Tibial nerve (tissue), 4 donors: Measurements from ENCODE around the gene DESI1. TPM values are rescaled to one million over a fixed set of nuclear protein-coding genes. Genes with fewer than 3 reads are reported as not detected.
A peak's percentile ranks its signal among the peaks of the same experiment; 100 is the strongest.
"Not testable (repeated sequence)": the region's sequence is repeated elsewhere in the genome, so short reads cannot be mapped to it uniquely, and the experiment has no call there.

Experiments used
- DNase-seq, 2 donors: peaks; one replicate each; pipeline ENCODE4 v3.0.0-alpha.2; 2019; ENCODE audit warnings: low spot score in 2 of 2
- H3K27ac ChIP-seq, 4 donors: fragments of 200-600 bp; sonication (generic) in 3 of 4; one replicate each; pipeline ENCODE4 v1.5.1; 2017 to 2019; ENCODE audit warnings: mild to moderate bottlenecking in 1 of 4
- H3K27me3 ChIP-seq, 2 donors: fragments of 200-600 bp; sonication (generic) in 1 of 2; one replicate each; pipeline versions ENCODE4 v1.5.1 to v1.6.0; 2017 to 2019
- H3K36me3 ChIP-seq, 3 donors: fragments of 200-600 bp; sonication (generic); one replicate each; pipeline ENCODE4 v1.5.1; 2018 to 2019
- H3K4me1 ChIP-seq, 4 donors: fragments of 200-600 bp; sonication (generic) in 3 of 4; one replicate each; pipeline ENCODE4 v1.5.1; 2017 to 2019
- H3K4me3 ChIP-seq, 4 donors: fragments of 200-600 bp; sonication (generic) in 3 of 4; one replicate each; pipeline ENCODE4 v1.5.1; 2017 to 2019; ENCODE audit warnings: mild to moderate bottlenecking in 1 of 4, moderate library complexity in 1 of 4
- H3K9me3 ChIP-seq, 4 donors: fragments of 200-600 bp; sonication (generic) in 3 of 4; one replicate each; pipeline ENCODE4 v1.5.1; 2017 to 2019
- CTCF ChIP-seq, 5 experiments: fragments of 200-600 bp in 3 of 5; fragments of 450-650 bp in 2 of 5; sonication (generic) in 3 of 5; IDR thresholded peaks; one replicate each; pipeline ENCODE4 v1.5.1; 2016 to 2019; ENCODE audit warnings: antibody characterized with exemption in 5 of 5, mild to moderate bottlenecking in 3 of 5, moderate library complexity in 2 of 5
- EP300 ChIP-seq, 2 donors: sonication (generic); formaldehyde crosslinking; IDR thresholded peaks; one replicate each; pipeline ENCODE4 v1.6.1; 2017; ENCODE audit warnings: antibody characterized with exemption in 2 of 2, mild to moderate bottlenecking in 1 of 2
- POLR2A ChIP-seq, 2 donors: fragments of 450-650 bp; IDR thresholded peaks; one replicate each; pipeline ENCODE4 v1.6.1; 2017; ENCODE audit warnings: antibody characterized with exemption in 2 of 2, mild to moderate bottlenecking in 2 of 2, moderate library complexity in 2 of 2
- WGBS, 2 donors: methylation state at CpG; one replicate each; pipeline ENCODE4 v1.1.5; 2018; 5-methylcytosine and 5-hydroxymethylcytosine counted together
- total RNA-seq, 4 donors: library from RNA; depleted of rRNA; stranded (reverse); fragments of >200 nt; gene quantifications; one replicate each; pipeline ENCODE4 v1.1.0, GENCODE V29; 2016

Gene DESI1
- total RNA-seq = 10 to 100 TPM; 16.5 to 24.6 (median 19.2) TPM

- TF ChIP-seq EP300 (IDR thresholded peaks at IDR 0.05) = no peak
- peak in 1 of 2 donors; percentile 33 for TF ChIP-seq POLR2A (IDR thresholded peaks at IDR 0.05)
- Histone ChIP-seq H3K4me3 (peak within 1 kb of the TSS; percentile 76 to 88 (median 82)), H3K9me3 (no peaks in the 10 kb centered on the region), H3K36me3 (peaks cover 0 to 29% (median 4%) of the 10 kb centered on the region in 3 donors), H3K27me3 (no peaks in the 10 kb centered on the region), H3K4me1 (peaks cover 0 to 49% (median 18%) of the 10 kb centered on the region in 4 donors), H3K27ac (peak within 1 kb of the TSS; percentile 91 to 97 (median 95))
- peak in 1 of 2 donors; percentile 24 for DNase-seq
- 0% methylated on average over 7 to 37 of the region's 40 CpGs for WGBS, 2 donors
Measured at GRCh38 chr22:41620589-41621098, at the start of gene DESI1. Gene DESI1 (minus strand): TSS chr22:41621043. CDS start chr22:41620839, 204 bp downstream.

GRCh38 chr22:41668971-41669911 lies 48.4 kb upstream of the DESI1 start:
- no peak for DNase-seq
- H3K9me3 ChIP-seq = no peaks in the 10 kb centered on the region
- 90% methylated on average over 21 of the region's 21 CpGs for WGBS, 2 donors
- H3K27me3 ChIP-seq = no peaks in the 10 kb centered on the region
- peaks cover 0 to 35% (median 2%) of the 10 kb centered on the region in 3 donors for H3K36me3 ChIP-seq
- no peak overlapping the region for H3K4me3 ChIP-seq
- H3K4me1 ChIP-seq = peaks cover 0 to 13% (median 0%) of the 10 kb centered on the region in 4 donors
- no peak for TF ChIP-seq CTCF (IDR thresholded peaks at IDR 0.05)
- no peak for TF ChIP-seq EP300 (IDR thresholded peaks at IDR 0.05)
- no peak for TF ChIP-seq POLR2A (IDR thresholded peaks at IDR 0.05)
- no peak overlapping the region for H3K27ac ChIP-seq

GRCh38 chr22:41664951-41665350 lies 44.1 kb upstream of the DESI1 start:
- Histone ChIP-seq H3K27ac (no peak overlapping the region), H3K9me3 (no peaks in the 10 kb centered on the region), H3K4me3 (no peak overlapping the region), H3K27me3 (no peaks in the 10 kb centered on the region), H3K36me3 (peaks cover 3 to 53% (median 20%) of the 10 kb centered on the region in 3 donors), H3K4me1 (peaks cover 0 to 13% (median 0%) of the 10 kb centered on the region in 4 donors)
- WGBS, 2 donors = 82 to 86% methylated on average over 3 of the region's 3 CpGs
- TF ChIP-seq POLR2A (IDR thresholded peaks at IDR 0.05) = no peak
- no peak for TF ChIP-seq EP300 (IDR thresholded peaks at IDR 0.05)
- TF ChIP-seq CTCF (IDR thresholded peaks at IDR 0.05) = no peak
- no peak for DNase-seq

GRCh38 chr22:41664490-41664889 lies 43.6 kb upstream of the DESI1 start:
- no peak for TF ChIP-seq CTCF (IDR thresholded peaks at IDR 0.05)
- no peak for TF ChIP-seq POLR2A (IDR thresholded peaks at IDR 0.05)
- no peak for TF ChIP-seq EP300 (IDR thresholded peaks at IDR 0.05)
- Histone ChIP-seq H3K27me3 (no peaks in the 10 kb centered on the region), H3K4me3 (no peak overlapping the region), H3K4me1 (peaks cover 0 to 13% (median 0%) of the 10 kb centered on the region in 4 donors), H3K27ac (no peak overlapping the region), H3K36me3 (peaks cover 3 to 58% (median 20%) of the 10 kb centered on the region in 3 donors), H3K9me3 (no peaks in the 10 kb centered on the region)
- no peak for DNase-seq

GRCh38 chr22:41663594-41663993 lies 42.8 kb upstream of the DESI1 start:
- Histone ChIP-seq H3K36me3 (peaks cover 3 to 67% (median 22%) of the 10 kb centered on the region in 3 donors), H3K4me1 (peaks cover 0 to 13% (median 0%) of the 10 kb centered on the region in 4 donors)
- not testable (repeated sequence) for DNase-seq, H3K27ac ChIP-seq, H3K9me3 ChIP-seq, H3K27me3 ChIP-seq, H3K4me3 ChIP-seq
- WGBS, 2 donors = 76 to 78% methylated on average over 9 of the region's 9 CpGs

- H3K9me3 ChIP-seq = no peaks in the 10 kb centered on the region
- no peak for TF ChIP-seq POLR2A (IDR thresholded peaks at IDR 0.05)
- TF ChIP-seq EP300 (IDR thresholded peaks at IDR 0.05) = no peak
- TF ChIP-seq CTCF (IDR thresholded peaks at IDR 0.05) = no peak
- H3K4me3 ChIP-seq = no peak overlapping the region
- no peak overlapping the region for H3K27ac ChIP-seq
- H3K4me1 ChIP-seq = peaks cover 0 to 5% (median 0%) of the 10 kb centered on the region in 4 donors
- H3K27me3 ChIP-seq = no peaks in the 10 kb centered on the region
- peaks cover 8 to 86% (median 34%) of the 10 kb centered on the region in 3 donors for H3K36me3 ChIP-seq
- 94 to 95% methylated on average over 2 of the region's 2 CpGs for WGBS, 2 donors
- DNase-seq = no peak
Measured at GRCh38 chr22:41661713-41662112, 40.9 kb upstream of the DESI1 start.
